GM10266 (cell line): Measurements from ENCODE around the gene CDK19.
A peak's percentile ranks its signal among the peaks of the same experiment; 100 is the strongest.

Experiments
- DNase-seq: peaks from one replicate; pipeline ENCODE4 v3.0.0; 2012; ENCODE audit errors: extremely low spot score
- TF ChIP-seq, protein P1 (sequence below): IDR thresholded peaks from 2 replicates; pipeline ENCODE4 v1.5.1; 2012; ENCODE audit warnings: mild to moderate bottlenecking, low read depth; ENCODE audit not compliant: control insufficient read depth, insufficient read depth; ENCODE audit errors: missing control alignments

CDK19 gene

DNA sequence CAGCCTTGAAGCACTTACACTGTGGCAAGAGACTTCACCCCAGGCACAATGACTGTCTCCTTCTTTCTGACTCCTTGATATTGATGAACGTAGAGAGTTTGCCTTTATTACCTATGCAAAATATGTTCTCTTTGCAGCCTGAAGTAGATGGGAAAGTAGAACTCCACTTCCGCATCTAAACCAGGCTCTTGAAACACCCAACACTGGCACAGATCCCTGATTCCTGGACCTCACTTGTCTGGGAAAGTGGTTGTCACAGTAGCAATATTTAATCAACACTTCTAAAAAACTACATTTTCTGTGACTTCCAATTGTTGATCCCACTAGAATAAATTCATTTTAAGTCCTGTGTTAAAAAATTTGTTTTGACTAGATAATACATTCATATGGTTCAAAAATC, 143.1 kb downstream of the CDK19 start:
- TF ChIP-seq, protein P1, sequence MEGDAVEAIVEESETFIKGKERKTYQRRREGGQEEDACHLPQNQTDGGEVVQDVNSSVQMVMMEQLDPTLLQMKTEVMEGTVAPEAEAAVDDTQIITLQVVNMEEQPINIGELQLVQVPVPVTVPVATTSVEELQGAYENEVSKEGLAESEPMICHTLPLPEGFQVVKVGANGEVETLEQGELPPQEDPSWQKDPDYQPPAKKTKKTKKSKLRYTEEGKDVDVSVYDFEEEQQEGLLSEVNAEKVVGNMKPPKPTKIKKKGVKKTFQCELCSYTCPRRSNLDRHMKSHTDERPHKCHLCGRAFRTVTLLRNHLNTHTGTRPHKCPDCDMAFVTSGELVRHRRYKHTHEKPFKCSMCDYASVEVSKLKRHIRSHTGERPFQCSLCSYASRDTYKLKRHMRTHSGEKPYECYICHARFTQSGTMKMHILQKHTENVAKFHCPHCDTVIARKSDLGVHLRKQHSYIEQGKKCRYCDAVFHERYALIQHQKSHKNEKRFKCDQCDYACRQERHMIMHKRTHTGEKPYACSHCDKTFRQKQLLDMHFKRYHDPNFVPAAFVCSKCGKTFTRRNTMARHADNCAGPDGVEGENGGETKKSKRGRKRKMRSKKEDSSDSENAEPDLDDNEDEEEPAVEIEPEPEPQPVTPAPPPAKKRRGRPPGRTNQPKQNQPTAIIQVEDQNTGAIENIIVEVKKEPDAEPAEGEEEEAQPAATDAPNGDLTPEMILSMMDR, result no peak

GRCh38 chr6:110671447-110671846, 143.8 kb downstream of the CDK19 start:
- DNase-seq, result no peak
- TF ChIP-seq, protein P1, result no peak

More for the DNA sequence above, 143.1 kb downstream of the CDK19 start:
- DNase-seq, result no peak

GRCh38 chr6:110665600-110665999, 149.7 kb downstream of the CDK19 start:
- DNase-seq, result no peak
- TF ChIP-seq, protein P1, result no peak

DNA sequence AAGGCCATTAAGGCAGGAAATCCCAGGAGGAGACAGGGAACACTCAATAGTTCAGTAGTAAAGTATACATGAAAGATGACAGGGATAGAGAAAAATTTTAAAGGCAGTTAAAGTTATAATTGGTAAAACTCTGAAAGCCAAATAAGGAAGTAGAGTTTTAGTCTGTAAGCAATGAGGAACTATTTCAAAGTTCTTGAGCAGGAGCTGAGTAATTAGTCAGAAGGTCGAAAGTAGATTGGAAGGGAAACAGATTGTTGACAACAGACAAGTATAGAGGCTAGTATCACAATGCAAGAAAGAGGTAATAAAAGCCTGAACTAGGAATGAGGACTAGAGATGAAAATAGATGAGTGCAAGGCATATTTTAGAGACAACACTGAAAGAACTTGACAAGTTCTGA, 150.3 kb downstream of the CDK19 start:
- TF ChIP-seq, protein P1, result no peak
- DNase-seq, result peak; percentile 22

GRCh38 chr6:110662490-110663211, 152.6 kb downstream of the CDK19 start:
- TF ChIP-seq, protein P1, result no peak
- DNase-seq, result no peak

DNA sequence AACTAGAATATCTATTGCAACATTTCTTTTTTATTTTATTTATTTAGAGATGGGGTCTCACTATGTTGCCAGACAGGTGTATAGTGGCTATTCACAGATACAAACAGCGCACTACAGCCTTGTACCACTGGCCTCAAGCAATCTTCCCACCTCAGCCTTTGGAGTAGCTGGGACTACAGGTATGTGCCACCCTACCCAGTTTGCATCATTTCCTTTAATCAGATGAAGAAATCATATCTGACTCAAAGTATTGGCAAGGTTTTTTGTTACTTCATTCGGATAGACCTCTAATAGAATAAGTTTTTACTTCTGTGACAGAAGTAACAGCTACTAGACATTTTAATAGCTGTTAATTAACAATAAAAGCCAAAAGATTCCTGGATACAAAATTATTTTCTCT, 153.9 kb downstream of the CDK19 start:
- TF ChIP-seq, protein P1, result no peak
- DNase-seq, result no peak

- TF ChIP-seq, protein P1, result no peak
- no peak for DNase-seq
Observed at GRCh38 chr6:110660066-110660655, 155.1 kb downstream of the CDK19 start.
